Effector memory CD4-positive, alpha-beta T cell (primary cell): Measurements from ENCODE around the gene HIPK4.

Experiments
- DNase-seq, 3 donors: peaks; one replicate each; pipeline ENCODE4 v3.0.0-alpha.2; 2020
- H3K27ac ChIP-seq: 2 replicates; pipeline ENCODE4 v1.7.0; 2013; ENCODE audit warnings: mild to moderate bottlenecking, low read length, moderate library complexity; ENCODE audit not compliant: insufficient read depth, poor library complexity, severe bottlenecking
- H3K27me3 ChIP-seq: replicated peaks from 2 replicates; pipeline ENCODE4 v1.7.0; 2013; ENCODE audit warnings: mild to moderate bottlenecking, low read length; ENCODE audit not compliant: insufficient read depth, control insufficient read depth, poor library complexity, severe bottlenecking
- H3K36me3 ChIP-seq: 2 replicates; pipeline ENCODE4 v1.7.0; 2013; ENCODE audit warnings: mild to moderate bottlenecking, low read length, moderate library complexity; ENCODE audit not compliant: control insufficient read depth, insufficient read depth
- H3K4me1 ChIP-seq: 2 replicates; pipeline ENCODE4 v1.7.0; 2013; ENCODE audit warnings: low read length, mild to moderate bottlenecking; ENCODE audit not compliant: control insufficient read depth, insufficient read depth, poor library complexity, severe bottlenecking
- H3K4me3 ChIP-seq: 2 replicates; pipeline ENCODE4 v1.7.0; 2013; ENCODE audit warnings: low read length, low read depth, mild to moderate bottlenecking; ENCODE audit not compliant: insufficient read depth, poor library complexity, severe bottlenecking
- H3K9me3 ChIP-seq: 2 replicates; pipeline ENCODE4 v1.7.0; 2013; ENCODE audit warnings: mild to moderate bottlenecking, low read length, moderate library complexity; ENCODE audit not compliant: control insufficient read depth

The HIPK4 gene

GRCh38 chr19:40423938-40424337 is 34.0 kb upstream of the HIPK4 start:
- peaks cover 17% of the 10 kb centered on the region for H3K4me1 ChIP-seq
- no peaks in the 10 kb centered on the region for H3K27me3 ChIP-seq
- peaks cover 5% of the 10 kb centered on the region for H3K36me3 ChIP-seq
- H3K9me3 ChIP-seq, result no peaks in the 10 kb centered on the region
- H3K4me3 ChIP-seq, result no peak overlapping the region
- DNase-seq, result no peak
- H3K27ac ChIP-seq, result no peak overlapping the region

DNA sequence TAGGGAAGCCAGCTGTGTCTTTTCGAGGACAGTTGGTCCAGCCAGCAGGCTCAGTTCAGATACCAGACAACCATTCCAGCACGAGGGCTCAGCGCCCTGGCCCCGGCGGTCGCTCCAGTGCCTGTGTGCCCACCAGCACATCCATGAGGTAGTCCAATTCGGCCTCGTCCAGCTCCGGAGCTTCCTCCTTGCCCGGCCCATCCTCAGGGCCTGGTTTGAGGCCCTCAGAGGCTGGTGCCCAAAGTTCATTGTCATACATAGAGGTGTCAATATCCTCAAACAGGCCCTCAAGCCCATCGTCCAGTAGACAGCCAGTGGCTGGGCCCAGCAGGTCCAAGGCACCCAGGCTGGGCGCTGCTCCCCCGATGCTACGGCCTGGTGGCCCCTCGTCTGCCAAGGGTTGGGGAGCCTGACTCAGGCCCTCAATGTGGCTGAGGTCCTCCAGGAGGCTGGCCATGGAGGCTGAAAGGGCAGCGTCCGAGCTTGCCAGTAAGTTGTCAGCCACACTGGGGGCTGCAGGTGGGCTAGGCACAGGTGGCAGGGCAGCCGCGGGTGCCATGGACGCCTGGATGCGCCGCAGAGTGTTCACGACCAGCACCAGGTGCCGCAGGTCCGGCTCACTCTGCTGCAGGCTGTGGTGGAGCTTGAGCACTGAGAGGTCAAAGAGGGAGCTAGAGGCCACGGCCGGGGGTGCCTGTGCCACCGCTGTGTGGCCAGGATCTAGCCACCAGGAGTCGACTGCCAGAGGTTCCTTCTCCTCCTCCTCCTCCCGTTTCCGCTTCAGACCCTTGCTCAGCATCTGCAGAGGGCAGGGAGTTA is 33.0 kb upstream of the HIPK4 start:
- peaks cover 5% of the 10 kb centered on the region for H3K36me3 ChIP-seq
- H3K27ac ChIP-seq, result peak overlapping the region; percentile 35
- H3K4me1 ChIP-seq, result peaks cover 17% of the 10 kb centered on the region
- H3K27me3 ChIP-seq, result no peaks in the 10 kb centered on the region
- DNase-seq, result no peak
- no peaks in the 10 kb centered on the region for H3K9me3 ChIP-seq
- H3K4me3 ChIP-seq, result no peak overlapping the region

DNA sequence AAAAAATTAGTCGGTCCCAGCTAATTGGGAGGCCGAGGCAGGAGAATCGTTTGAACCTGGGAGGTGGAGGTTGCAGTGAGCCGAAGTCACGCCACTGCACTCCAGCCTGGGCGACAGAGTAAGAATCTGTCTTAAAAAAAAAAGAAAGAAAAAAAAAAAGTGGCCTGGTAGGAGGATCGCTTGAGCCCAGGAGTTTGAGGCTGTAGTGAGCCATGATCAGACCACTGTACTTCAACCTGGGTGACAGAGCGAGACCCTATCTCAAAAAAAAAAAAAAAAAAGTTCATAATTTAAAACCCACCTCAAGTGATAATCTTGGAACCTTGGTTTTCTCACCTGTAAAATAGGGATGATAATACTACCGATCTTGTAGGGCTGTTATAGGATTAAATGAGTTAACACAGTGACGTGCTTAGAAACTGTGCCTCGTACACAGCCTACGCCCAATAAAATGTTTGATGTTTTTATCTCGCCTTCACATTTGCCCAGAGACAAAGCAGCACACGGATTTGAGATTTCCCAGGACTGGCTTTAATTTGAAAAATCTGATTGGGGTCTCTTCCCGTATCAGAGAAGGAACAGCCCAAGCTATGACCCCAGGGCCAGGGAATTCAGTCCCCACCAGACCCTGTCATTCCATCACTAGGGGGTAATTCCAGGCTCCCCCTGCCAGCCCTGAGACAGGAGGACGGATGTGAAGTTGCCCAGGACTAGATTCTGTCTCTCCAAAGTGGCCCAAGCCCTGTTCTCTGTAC is 32.2 kb upstream of the HIPK4 start:
- H3K4me3 ChIP-seq, result peak overlapping the region; percentile 91
- H3K9me3 ChIP-seq, result no peaks in the 10 kb centered on the region
- peaks cover 19% of the 10 kb centered on the region for H3K4me1 ChIP-seq

DNA sequence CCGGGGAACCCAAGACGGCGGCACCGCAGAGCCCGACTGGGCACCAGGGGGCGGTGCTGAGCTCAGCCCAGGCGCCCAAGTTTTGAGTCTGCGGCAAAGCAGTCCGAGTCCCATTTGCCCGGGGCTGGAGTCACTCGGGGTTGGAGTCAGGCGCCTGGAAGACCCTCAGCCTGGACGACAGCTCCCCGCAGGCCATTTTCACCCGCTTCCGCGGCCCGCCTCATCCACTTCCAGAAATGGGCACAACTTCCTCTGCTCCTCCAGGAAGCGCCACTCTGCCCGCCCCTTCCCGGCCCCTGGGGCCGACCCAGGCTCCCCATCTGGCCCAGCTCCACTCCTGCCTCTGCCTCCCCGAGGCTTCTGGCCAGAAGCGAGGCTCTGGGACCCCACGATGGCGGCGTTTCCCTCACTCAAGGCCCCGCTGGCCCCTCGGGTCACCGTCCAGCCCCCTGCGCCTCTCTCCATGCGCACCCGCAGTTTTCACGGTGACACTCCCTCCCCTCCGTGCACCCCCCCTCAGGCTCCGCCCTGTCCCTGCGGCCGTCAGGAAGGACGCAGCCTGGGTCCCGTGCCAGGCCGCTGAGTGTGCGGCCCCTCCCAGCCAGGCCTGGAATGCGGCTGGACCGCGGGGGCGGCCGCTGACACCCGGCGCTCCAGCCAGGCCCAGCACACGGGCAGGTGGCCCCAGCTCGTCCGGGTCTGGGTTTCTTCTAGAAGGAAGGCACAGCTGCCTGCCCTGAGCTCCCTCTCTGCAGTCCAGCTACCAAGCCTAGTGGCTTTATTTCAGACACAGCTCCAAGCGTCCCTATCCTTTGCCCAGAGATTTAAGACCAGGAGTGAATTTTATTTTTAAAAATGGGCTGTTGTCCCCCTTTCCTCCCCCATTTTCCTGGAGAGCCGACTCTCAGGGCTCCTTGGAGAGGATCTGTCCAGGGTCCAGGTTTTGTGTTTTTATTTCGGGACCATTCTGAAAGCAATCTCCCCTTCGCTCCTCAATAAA is 31.1 kb upstream of the HIPK4 start:
- Histone ChIP-seq H3K27me3 (no peaks in the 10 kb centered on the region), H3K9me3 (no peaks in the 10 kb centered on the region), H3K27ac (peak overlapping the region; percentile 74), H3K36me3 (peaks cover 5% of the 10 kb centered on the region), H3K4me1 (peaks cover 18% of the 10 kb centered on the region), H3K4me3 (peak overlapping the region; percentile 91)
- DNase-seq, result peak; percentile 43 to 65 (median 63)

More for the DNA sequence above, 32.2 kb upstream of the HIPK4 start:
- Histone ChIP-seq H3K36me3 (peaks cover 5% of the 10 kb centered on the region), H3K27ac (peak overlapping the region; percentile 74), H3K27me3 (no peaks in the 10 kb centered on the region)
- DNase-seq, result no peak

GRCh38 chr19:40420451-40420765 is 30.4 kb upstream of the HIPK4 start:
- H3K9me3 ChIP-seq, result no peaks in the 10 kb centered on the region
- H3K4me3 ChIP-seq, result peak overlapping the region; percentile 91
- peak overlapping the region; percentile 74 for H3K27ac ChIP-seq
- no peaks in the 10 kb centered on the region for H3K27me3 ChIP-seq
- peaks cover 5% of the 10 kb centered on the region for H3K36me3 ChIP-seq
- H3K4me1 ChIP-seq, result peaks cover 18% of the 10 kb centered on the region
- DNase-seq, result no peak

- H3K36me3 ChIP-seq, result peaks cover 5% of the 10 kb centered on the region
- no peak for DNase-seq
- peaks cover 17% of the 10 kb centered on the region for H3K4me1 ChIP-seq
- no peak overlapping the region for H3K27ac ChIP-seq
- no peak overlapping the region for H3K4me3 ChIP-seq
- no peaks in the 10 kb centered on the region for H3K9me3 ChIP-seq
- H3K27me3 ChIP-seq, result no peaks in the 10 kb centered on the region
These were observed 29.8 kb upstream of the HIPK4 start for GRCh38 chr19:40419780-40420179.

- Histone ChIP-seq H3K36me3 (peaks cover 5% of the 10 kb centered on the region), H3K4me1 (peaks cover 10% of the 10 kb centered on the region), H3K27ac (no peak overlapping the region), H3K9me3 (no peaks in the 10 kb centered on the region), H3K4me3 (no peak overlapping the region), H3K27me3 (no peaks in the 10 kb centered on the region)
- no peak for DNase-seq
These were observed 29.2 kb upstream of the HIPK4 start for GRCh38 chr19:40419066-40419612.

DNA sequence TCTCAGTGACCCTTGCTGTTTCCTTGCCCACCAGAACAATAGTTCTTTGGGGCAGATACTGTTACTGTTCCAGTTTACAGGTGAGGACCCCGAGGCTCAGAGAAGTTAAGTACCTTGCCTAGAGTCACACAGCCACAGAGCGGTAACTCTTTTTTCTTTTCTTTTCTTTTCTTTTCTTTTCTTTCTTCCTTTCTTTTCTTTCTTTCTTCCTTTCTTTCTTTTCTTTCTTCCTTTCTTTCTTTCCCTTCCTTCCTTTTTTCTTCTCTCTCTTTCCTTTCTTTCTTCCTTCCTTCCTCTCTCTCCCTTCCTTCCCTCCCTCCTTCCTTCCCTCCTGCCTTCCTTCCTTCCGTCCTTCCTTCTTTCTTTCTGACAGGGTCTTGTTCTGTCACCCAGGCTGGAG is 28.1 kb upstream of the HIPK4 start:
- peaks cover 8% of the 10 kb centered on the region for H3K4me1 ChIP-seq
- H3K9me3 ChIP-seq, result no peaks in the 10 kb centered on the region
- H3K27ac ChIP-seq, result no peak overlapping the region
- no peaks in the 10 kb centered on the region for H3K27me3 ChIP-seq
- no peak for DNase-seq
- H3K36me3 ChIP-seq, result peaks cover 5% of the 10 kb centered on the region
- H3K4me3 ChIP-seq, result no peak overlapping the region

- no peak overlapping the region for H3K27ac ChIP-seq
- peaks cover under 1% of the 10 kb centered on the region for H3K36me3 ChIP-seq
- no peak overlapping the region for H3K4me3 ChIP-seq
- no peaks in the 10 kb centered on the region for H3K9me3 ChIP-seq
- H3K4me1 ChIP-seq, result peaks cover 8% of the 10 kb centered on the region
- no peaks in the 10 kb centered on the region for H3K27me3 ChIP-seq
- DNase-seq, result no peak
These were observed 27.6 kb upstream of the HIPK4 start for GRCh38 chr19:40417643-40417981.
